WTC11 (cell line): ENCODE measurements around the gene CA10.

Experiments
- NFE2L1 ChIP-seq: sonication (generic); formaldehyde crosslinking; IDR thresholded peaks from 2 replicates; pipeline ENCODE4 v1.8.1; 2023; ENCODE audit warnings: missing genetic modification reagents
- TF ChIP-seq, protein P1 (sequence below): sonication (generic); formaldehyde crosslinking; conservative IDR thresholded peaks from 2 replicates; pipeline ENCODE4 v1.8.1; 2022; ENCODE audit warnings: mild to moderate bottlenecking, missing genetic modification reagents
- TF ChIP-seq, protein P2 (sequence below): sonication (generic); formaldehyde crosslinking; IDR thresholded peaks from 2 replicates; pipeline ENCODE4 v1.8.1; 2022; ENCODE audit warnings: mild to moderate bottlenecking, missing genetic modification reagents, moderate library complexity, borderline replicate concordance
- TF ChIP-seq, protein P3 (sequence below): fragments of 200-600 bp; IDR thresholded peaks from 2 replicates; pipeline ENCODE4 v1.8.0; 2022; ENCODE audit warnings: antibody characterized with exemption
- TF ChIP-seq, protein P4 (sequence below): sonication (generic); formaldehyde crosslinking; IDR thresholded peaks from 2 replicates; pipeline ENCODE4 v1.8.1; 2023; ENCODE audit warnings: mild to moderate bottlenecking, missing genetic modification reagents

DNA sequence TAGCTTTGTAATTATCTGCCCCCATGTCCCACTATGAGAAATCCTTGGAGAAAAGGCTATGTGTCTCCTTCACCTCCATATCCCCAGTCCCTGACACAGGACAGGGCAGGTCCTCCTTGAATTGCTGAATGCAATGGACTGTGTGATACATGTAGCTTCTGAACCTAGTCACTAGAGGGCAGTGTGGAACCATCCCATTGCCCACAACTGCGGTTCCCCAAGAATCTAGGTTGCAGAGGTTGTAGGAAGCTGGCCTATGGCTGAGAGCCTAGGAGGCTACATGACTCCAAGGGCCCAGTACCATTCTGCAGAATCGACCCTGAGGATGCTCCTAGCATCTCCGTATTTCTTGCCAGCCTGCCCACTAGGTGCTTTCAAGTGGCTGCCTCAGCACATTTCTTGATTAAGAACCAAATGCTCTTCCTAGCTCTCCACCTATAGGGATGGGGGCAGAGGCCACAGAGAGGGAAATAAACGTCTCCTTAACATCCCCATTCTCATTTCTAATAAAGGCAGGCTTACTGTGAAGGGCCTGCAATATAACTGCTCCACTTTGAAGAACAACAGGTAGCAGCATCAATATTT lies 394.0 kb downstream of the CA10 start:
- TF ChIP-seq, protein P1, sequence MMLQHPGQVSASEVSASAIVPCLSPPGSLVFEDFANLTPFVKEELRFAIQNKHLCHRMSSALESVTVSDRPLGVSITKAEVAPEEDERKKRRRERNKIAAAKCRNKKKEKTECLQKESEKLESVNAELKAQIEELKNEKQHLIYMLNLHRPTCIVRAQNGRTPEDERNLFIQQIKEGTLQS (CRISPR knock-in tag): no peak
- TF ChIP-seq, protein P2, sequence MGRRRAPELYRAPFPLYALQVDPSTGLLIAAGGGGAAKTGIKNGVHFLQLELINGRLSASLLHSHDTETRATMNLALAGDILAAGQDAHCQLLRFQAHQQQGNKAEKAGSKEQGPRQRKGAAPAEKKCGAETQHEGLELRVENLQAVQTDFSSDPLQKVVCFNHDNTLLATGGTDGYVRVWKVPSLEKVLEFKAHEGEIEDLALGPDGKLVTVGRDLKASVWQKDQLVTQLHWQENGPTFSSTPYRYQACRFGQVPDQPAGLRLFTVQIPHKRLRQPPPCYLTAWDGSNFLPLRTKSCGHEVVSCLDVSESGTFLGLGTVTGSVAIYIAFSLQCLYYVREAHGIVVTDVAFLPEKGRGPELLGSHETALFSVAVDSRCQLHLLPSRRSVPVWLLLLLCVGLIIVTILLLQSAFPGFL (CRISPR knock-in tag): no peak
- TF ChIP-seq, protein P3, sequence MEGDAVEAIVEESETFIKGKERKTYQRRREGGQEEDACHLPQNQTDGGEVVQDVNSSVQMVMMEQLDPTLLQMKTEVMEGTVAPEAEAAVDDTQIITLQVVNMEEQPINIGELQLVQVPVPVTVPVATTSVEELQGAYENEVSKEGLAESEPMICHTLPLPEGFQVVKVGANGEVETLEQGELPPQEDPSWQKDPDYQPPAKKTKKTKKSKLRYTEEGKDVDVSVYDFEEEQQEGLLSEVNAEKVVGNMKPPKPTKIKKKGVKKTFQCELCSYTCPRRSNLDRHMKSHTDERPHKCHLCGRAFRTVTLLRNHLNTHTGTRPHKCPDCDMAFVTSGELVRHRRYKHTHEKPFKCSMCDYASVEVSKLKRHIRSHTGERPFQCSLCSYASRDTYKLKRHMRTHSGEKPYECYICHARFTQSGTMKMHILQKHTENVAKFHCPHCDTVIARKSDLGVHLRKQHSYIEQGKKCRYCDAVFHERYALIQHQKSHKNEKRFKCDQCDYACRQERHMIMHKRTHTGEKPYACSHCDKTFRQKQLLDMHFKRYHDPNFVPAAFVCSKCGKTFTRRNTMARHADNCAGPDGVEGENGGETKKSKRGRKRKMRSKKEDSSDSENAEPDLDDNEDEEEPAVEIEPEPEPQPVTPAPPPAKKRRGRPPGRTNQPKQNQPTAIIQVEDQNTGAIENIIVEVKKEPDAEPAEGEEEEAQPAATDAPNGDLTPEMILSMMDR: peak; percentile 74; the same call in 1 of the 2 replicates
- TF ChIP-seq, protein P4, sequence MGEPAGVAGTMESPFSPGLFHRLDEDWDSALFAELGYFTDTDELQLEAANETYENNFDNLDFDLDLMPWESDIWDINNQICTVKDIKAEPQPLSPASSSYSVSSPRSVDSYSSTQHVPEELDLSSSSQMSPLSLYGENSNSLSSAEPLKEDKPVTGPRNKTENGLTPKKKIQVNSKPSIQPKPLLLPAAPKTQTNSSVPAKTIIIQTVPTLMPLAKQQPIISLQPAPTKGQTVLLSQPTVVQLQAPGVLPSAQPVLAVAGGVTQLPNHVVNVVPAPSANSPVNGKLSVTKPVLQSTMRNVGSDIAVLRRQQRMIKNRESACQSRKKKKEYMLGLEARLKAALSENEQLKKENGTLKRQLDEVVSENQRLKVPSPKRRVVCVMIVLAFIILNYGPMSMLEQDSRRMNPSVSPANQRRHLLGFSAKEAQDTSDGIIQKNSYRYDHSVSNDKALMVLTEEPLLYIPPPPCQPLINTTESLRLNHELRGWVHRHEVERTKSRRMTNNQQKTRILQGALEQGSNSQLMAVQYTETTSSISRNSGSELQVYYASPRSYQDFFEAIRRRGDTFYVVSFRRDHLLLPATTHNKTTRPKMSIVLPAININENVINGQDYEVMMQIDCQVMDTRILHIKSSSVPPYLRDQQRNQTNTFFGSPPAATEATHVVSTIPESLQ (CRISPR knock-in tag): no peak
- TF ChIP-seq NFE2L1 (CRISPR knock-in tag): no peak
